IMR-90 (cell line): ENCODE data around the gene IL17REL. TPM values are rescaled to one million over a fixed set of nuclear protein-coding genes. Genes with fewer than 3 reads are reported as not detected.

Experiments used
- ATAC-seq: fragments of 200-7000 bp; cut with Tn5 transposase; 2 replicates; pipeline ENCODE4 v1.9.1; 2020; ENCODE audit warnings: low read depth, mild to moderate bottlenecking, moderate library complexity
- BruUV-seq: library from RNA; stranded (reverse); fragments of 400-500 nt; replicated peaks from 2 replicates; lab custom pipeline; 2021; lab: Mats Ljungman, UMichigan
- CTCF ChIA-PET: fragments of 300-600 bp; formaldehyde crosslinking; extraction: SDS; loops from one replicate; lab custom pipeline; 2021; ENCODE audit warnings: antibody characterized with exemption; lab: Yijun Ruan, JAX
- POLR2A ChIA-PET: fragments of 300-600 bp; sonication (Branson Sonifier 250); formaldehyde crosslinking; loops from one replicate; lab custom pipeline; 2022; ENCODE audit warnings: antibody characterized with exemption; ENCODE audit not compliant: unreplicated experiment; lab: Charles Lee
- DNase-seq: peaks from one replicate; pipeline ENCODE4 v3.0.0; 2013
- H2AFZ ChIP-seq: replicated peaks from 2 replicates; pipeline ENCODE3; 2013; ENCODE audit warnings: low read length, mild to moderate bottlenecking; ENCODE audit not compliant: poor library complexity
- H2AK5ac ChIP-seq: 2 replicates; pipeline ENCODE4 v1.6.1; 2013; ENCODE audit warnings: low read depth, low read length, inconsistent platforms
- H2AK9ac ChIP-seq: replicated peaks from 2 replicates; pipeline ENCODE3; 2013; ENCODE audit warnings: mild to moderate bottlenecking, low read depth, low read length, moderate library complexity; ENCODE audit not compliant: poor library complexity
- H2BK120ac ChIP-seq: 2 replicates; pipeline ENCODE4 v1.6.1; 2013; ENCODE audit warnings: low read depth, low read length, inconsistent platforms
- H2BK15ac ChIP-seq: 3 replicates; pipeline ENCODE4 v1.6.1; 2013; ENCODE audit warnings: low read depth, low read length, inconsistent platforms
- H2BK20ac ChIP-seq: 2 replicates; pipeline ENCODE4 v1.6.1; 2013; ENCODE audit warnings: low read depth, mild to moderate bottlenecking, inconsistent platforms, low read length, moderate library complexity
- H2BK5ac ChIP-seq: 2 replicates; pipeline ENCODE4 v1.6.1; 2013; ENCODE audit warnings: mild to moderate bottlenecking, low read depth, low read length, inconsistent platforms; ENCODE audit not compliant: poor library complexity, severe bottlenecking
- H3K14ac ChIP-seq: replicated peaks from 2 replicates; pipeline ENCODE4 v1.6.1; 2013; ENCODE audit warnings: low read depth, low read length, inconsistent platforms
- H3K18ac ChIP-seq: 2 replicates; pipeline ENCODE4 v1.6.1; 2013; ENCODE audit warnings: low read depth, low read length, control low read depth
- H3K23ac ChIP-seq: 2 replicates; pipeline ENCODE4 v1.6.1; 2013; ENCODE audit warnings: low read depth, low read length, inconsistent platforms
- H3K27ac ChIP-seq: 2 replicates; pipeline ENCODE4 v1.5.1; 2013; ENCODE audit warnings: mild to moderate bottlenecking, control low read depth, low read length; ENCODE audit not compliant: insufficient read depth
- H3K27me3 ChIP-seq: 2 replicates; pipeline ENCODE4 v1.6.1; 2013; ENCODE audit warnings: low read length; ENCODE audit not compliant: control insufficient read depth, insufficient read depth
- H3K36me3 ChIP-seq: 2 replicates; pipeline ENCODE4 v1.6.1; 2013; ENCODE audit warnings: low read length, mixed read lengths; ENCODE audit not compliant: control insufficient read depth, insufficient read depth
- H3K4ac ChIP-seq: 2 replicates; pipeline ENCODE4 v1.6.1; 2013; ENCODE audit warnings: low read depth, low read length, inconsistent platforms
- H3K4me1 ChIP-seq: 2 replicates; pipeline ENCODE4 v1.6.1; 2013; ENCODE audit warnings: low read length, mixed read lengths; ENCODE audit not compliant: control insufficient read depth, insufficient read depth
- H3K4me2 ChIP-seq: 2 replicates; pipeline ENCODE4 v1.6.1; 2013; ENCODE audit warnings: low read depth, mild to moderate bottlenecking, control low read depth, low read length, moderate library complexity
- H3K4me3 ChIP-seq: 2 replicates; pipeline ENCODE4 v1.5.1; 2013; ENCODE audit warnings: low read depth, mild to moderate bottlenecking, control low read depth, low read length, moderate library complexity; ENCODE audit not compliant: insufficient read depth
- H3K56ac ChIP-seq: 2 replicates; pipeline ENCODE4 v1.6.1; 2013; ENCODE audit warnings: low read length, inconsistent platforms; ENCODE audit not compliant: insufficient read depth; ENCODE audit errors: extremely low read depth
- H3K79me1 ChIP-seq, 2 experiments: 2 replicates each; pipeline ENCODE4 v1.6.1; 2013; ENCODE audit warnings: low read length in 2 of 2, inconsistent platforms in 1 of 2, low read depth in 1 of 2
- H3K9ac ChIP-seq: 2 replicates; pipeline ENCODE4 v1.6.1; 2013; ENCODE audit warnings: low read depth, low read length, control low read depth
- H3K9me1 ChIP-seq: 2 replicates; pipeline ENCODE4 v1.6.1; 2013; ENCODE audit warnings: low read length, inconsistent platforms; ENCODE audit not compliant: insufficient read depth
- H3K9me3 ChIP-seq: 2 replicates; pipeline ENCODE4 v1.6.1; 2013; ENCODE audit warnings: low read length; ENCODE audit not compliant: control insufficient read depth, insufficient read depth
- H4K20me1 ChIP-seq: 2 replicates; pipeline ENCODE4 v1.6.1; 2013; ENCODE audit warnings: low read length, inconsistent platforms; ENCODE audit not compliant: insufficient read depth
- H4K5ac ChIP-seq: 2 replicates; pipeline ENCODE4 v1.6.1; 2013; ENCODE audit warnings: mild to moderate bottlenecking, low read depth, low read length, control low read depth
- H4K8ac ChIP-seq, 2 experiments: 2 replicates each; pipeline ENCODE4 v1.6.1; 2013; ENCODE audit warnings: low read depth in 2 of 2, low read length in 2 of 2, control low read depth in 1 of 2, inconsistent platforms in 1 of 2
- H4K91ac ChIP-seq: 2 replicates; pipeline ENCODE4 v1.6.1; 2013; ENCODE audit warnings: low read depth, low read length, inconsistent platforms; ENCODE audit not compliant: insufficient read depth
- BHLHE40 ChIP-seq: fragments of 150-350 bp; IDR thresholded peaks from 2 replicates; pipeline ENCODE4 v1.6.1; 2016; ENCODE audit warnings: mild to moderate bottlenecking, low read depth, low read length
- CEBPB ChIP-seq: IDR thresholded peaks from 2 replicates; pipeline ENCODE4 v1.6.1; 2012; ENCODE audit warnings: low read depth, low read length, improper control_type of control experiment
- CHD1 ChIP-seq: IDR thresholded peaks from 2 replicates; pipeline ENCODE4 v1.6.1; 2012; ENCODE audit warnings: low read depth, low read length, improper control_type of control experiment
- CTCF ChIP-seq: conservative IDR thresholded peaks from 2 replicates; pipeline ENCODE4 v1.5.1; 2012; ENCODE audit warnings: mild to moderate bottlenecking, low read depth, low read length, improper control_type of control experiment
- ELK1 ChIP-seq: fragments of 150-350 bp; IDR thresholded peaks from 2 replicates; pipeline ENCODE4 v1.6.1; 2016; ENCODE audit warnings: low read depth, mild to moderate bottlenecking, low read length, moderate library complexity, borderline replicate concordance
- FOS ChIP-seq: fragments of 150-350 bp; IDR thresholded peaks from 2 replicates; pipeline ENCODE4 v1.6.1; 2016; ENCODE audit warnings: low read depth, low read length
- MAFK ChIP-seq: IDR thresholded peaks from 2 replicates; pipeline ENCODE4 v1.6.1; 2012; ENCODE audit warnings: low read depth, low read length, improper control_type of control experiment
- MAZ ChIP-seq: IDR thresholded peaks from 2 replicates; pipeline ENCODE4 v1.6.1; 2012; ENCODE audit warnings: low read depth, mild to moderate bottlenecking, low read length, improper control_type of control experiment, moderate library complexity, borderline replicate concordance
- MXI1 ChIP-seq: IDR thresholded peaks from 2 replicates; pipeline ENCODE4 v1.6.1; 2012; ENCODE audit warnings: low read depth, mild to moderate bottlenecking, low read length, moderate library complexity, borderline replicate concordance
- NFE2L2 ChIP-seq: fragments of 150-350 bp; IDR thresholded peaks from 2 replicates; pipeline ENCODE4 v1.6.1; 2016; ENCODE audit warnings: low read depth, mild to moderate bottlenecking, low read length
- POLR2A ChIP-seq: IDR thresholded peaks from 2 replicates; pipeline ENCODE4 v1.6.1; 2012; ENCODE audit warnings: mild to moderate bottlenecking, low read depth, low read length
- RAD21 ChIP-seq: IDR thresholded peaks from 2 replicates; pipeline ENCODE4 v1.6.1; 2012; ENCODE audit warnings: low read length, improper control_type of control experiment
- RCOR1 ChIP-seq: IDR thresholded peaks from 2 replicates; pipeline ENCODE4 v1.6.1; 2012; ENCODE audit warnings: mild to moderate bottlenecking, low read length, improper control_type of control experiment; ENCODE audit not compliant: insufficient replicate concordance
- RFX5 ChIP-seq: IDR thresholded peaks from 2 replicates; pipeline ENCODE4 v1.8.0; 2012; ENCODE audit warnings: low read depth, mild to moderate bottlenecking, low read length, moderate library complexity
- SMC3 ChIP-seq: fragments of 150-350 bp; IDR thresholded peaks from 2 replicates; pipeline ENCODE4 v1.6.1; 2016; ENCODE audit warnings: low read depth, mild to moderate bottlenecking, antibody characterized with exemption, low read length, moderate library complexity
- WGBS, 2 experiments: methylation state at CpG; one replicate each; pipeline versions ENCODE4 v1.1.5 to v1.1.7; 2013; ENCODE audit warnings: missing lambda C conversion rate in 2 of 2; ENCODE audit not compliant: insufficient read length in 1 of 2; ENCODE audit errors: extremely low coverage in 2 of 2; 5-methylcytosine and 5-hydroxymethylcytosine counted together
- dilution Hi-C: fragments of 300-500 bp; cut with HindIII; formaldehyde crosslinking; loops from one replicate; pipeline ENCODE4 v1.14.3; 2018; ENCODE audit warnings: low sequenced_read_pairs; ENCODE audit not compliant: unreplicated experiment
- in situ Hi-C: fragments of 300-500 bp; cut with MboI; formaldehyde crosslinking; loops from 3 replicates; pipeline ENCODE4 v1.14.3; 2019; ENCODE audit warnings: low sequenced_read_pairs, inconsistent platforms, mixed read lengths
- intact Hi-C: fragments of 100-400 bp; cut with micrococcal nuclease; formaldehyde crosslinking; loops from 2 replicates; pipeline ENCODE4 v1.10.0; 2022
- polyA plus RNA-seq, 3 experiments: library from polyadenylated mRNA; depleted of rRNA; stranded (reverse); fragments of >200 nt; gene quantifications; 2 replicates each; pipeline ENCODE4 v1.2.3, GENCODE V29; 2012; ENCODE audit warnings: low replicate concordance in 1 of 3
- total RNA-seq: library from RNA; depleted of rRNA; stranded (reverse); fragments of >200 nt; gene quantifications from 2 replicates; pipeline ENCODE4 v1.2.3, GENCODE V29; 2012
- TF ChIP-seq, protein P1 (sequence below): fragments of 150-350 bp; IDR thresholded peaks from 2 replicates; pipeline ENCODE4 v1.6.1; 2017; ENCODE audit warnings: mild to moderate bottlenecking, antibody characterized with exemption, low read length, low read depth

Gene IL17REL
- total and polyA plus RNA-seq, 2 of the 4 experiments (the other 2 are of a cell fraction): not detected

DNA sequence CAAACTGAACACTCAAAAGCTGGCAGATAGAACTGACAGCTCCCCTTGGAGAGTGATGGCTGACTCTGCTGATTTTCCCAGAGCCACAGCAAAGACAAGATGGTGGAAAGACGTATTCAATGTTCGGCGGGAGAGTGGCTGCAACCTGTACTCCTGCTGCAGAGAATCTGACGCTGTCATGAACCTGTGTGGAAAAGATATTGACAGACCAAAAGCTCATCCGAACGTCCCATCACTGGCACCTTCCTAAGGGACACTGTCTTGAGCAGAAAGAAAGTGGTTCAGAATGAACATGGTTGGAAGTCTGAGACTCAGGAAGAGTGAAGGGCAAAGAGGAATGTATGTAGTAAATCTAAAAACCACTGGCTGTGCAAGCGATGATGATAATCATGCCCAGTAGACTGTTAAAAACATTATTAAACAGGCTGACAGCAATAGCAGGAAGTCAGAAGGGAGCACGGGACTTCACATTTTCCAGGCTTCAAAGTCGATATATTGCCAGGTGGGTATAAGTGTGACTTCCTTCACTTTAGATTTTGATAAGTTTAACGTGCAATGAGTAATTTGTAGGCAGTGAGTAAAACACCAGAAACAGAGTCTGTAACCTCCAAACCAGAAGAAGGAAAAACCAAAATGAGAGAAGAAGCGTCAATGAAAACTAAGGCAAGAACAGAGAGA is 6.2 kb upstream of the IL17REL start:
- Histone ChIP-seq H2BK20ac (no peak overlapping the region), H3K14ac (no peak overlapping the region), H3K9me3 (peaks cover 4% of the 10 kb centered on the region; the same call in 1 of the 2 replicates), H3K18ac (no peak overlapping the region), H3K4ac (no peak overlapping the region), H3K4me1 (peaks cover 6% of the 10 kb centered on the region; the same call in 1 of the 2 replicates), H3K27ac (no peak overlapping the region), H3K56ac (no peak overlapping the region), H4K8ac (no peak overlapping the region), H2AFZ (no peak overlapping the region), H2AK9ac (no peak overlapping the region), H2AK5ac (no peak overlapping the region), H3K9me1 (0 out of 2 replicates have a peak, but pooled peaks cover 5% of the 10 kb centered on the region), H4K20me1 (no peaks in the 10 kb centered on the region), H3K79me1 (no peaks in the 10 kb centered on the region), H2BK5ac (no peak overlapping the region), H3K27me3 (peaks cover 52% of the 10 kb centered on the region), H3K36me3 (no peaks in the 10 kb centered on the region), H3K4me2 (no peak overlapping the region), H4K91ac (no peak overlapping the region), H2BK120ac (no peak overlapping the region), H3K23ac (no peak overlapping the region), H3K9ac (no peak overlapping the region), H4K5ac (no peak overlapping the region), H2BK15ac (no peak overlapping the region), H3K4me3 (no peak overlapping the region)
- ATAC-seq: no peak
- WGBS, 2 experiments: 75% methylated on average over 6 of the region's 11 CpGs; no CpG with 5 or more reads in 1 of the 2 experiments
- DNase-seq: no peak
- intact Hi-C loops: no loop called here
- TF ChIP-seq NFE2L2 (no peak), MAZ (no peak), FOS (no peak), CEBPB (no peak), POLR2A (no peak), MAFK (no peak), RAD21 (no peak), BHLHE40 (no peak), CHD1 (no peak), ELK1 (no peak), MXI1 (no peak), SMC3 (no peak), RCOR1 (no peak), CTCF (no peak), RFX5 (no peak)
- TF ChIP-seq, protein P1, sequence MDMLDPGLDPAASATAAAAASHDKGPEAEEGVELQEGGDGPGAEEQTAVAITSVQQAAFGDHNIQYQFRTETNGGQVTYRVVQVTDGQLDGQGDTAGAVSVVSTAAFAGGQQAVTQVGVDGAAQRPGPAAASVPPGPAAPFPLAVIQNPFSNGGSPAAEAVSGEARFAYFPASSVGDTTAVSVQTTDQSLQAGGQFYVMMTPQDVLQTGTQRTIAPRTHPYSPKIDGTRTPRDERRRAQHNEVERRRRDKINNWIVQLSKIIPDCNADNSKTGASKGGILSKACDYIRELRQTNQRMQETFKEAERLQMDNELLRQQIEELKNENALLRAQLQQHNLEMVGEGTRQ: no peak
- ChIA-PET POLR2A (no interaction called here), CTCF (interaction anchor here (0.6 kb wide), 1 partner anchor 230 kb away, joined by 5 read pairs; no protein-coding TSS in a partner anchor)
- dilution Hi-C loops: no loop called here
- in situ Hi-C loops: no loop called here
- BruUV-seq: no TSS peak
